ENCODE results near the gene KRTAP10-3.
"Not testable (repeated sequence)": the region's sequence is repeated elsewhere in the genome, so short reads cannot be mapped to it uniquely, and the experiment has no call there.

GRCh38 chr21:44601091-44601490 lies 42.5 kb upstream of the KRTAP10-3 start:
- TF ChIP-seq POLR2A (IDR thresholded peaks at IDR 0.05; ENCODE audit: extremely low read depth, insufficient read length); CTCF (IDR thresholded peaks at IDR 0.05; ENCODE audit: low read depth, low read length); MAX (IDR thresholded peaks at IDR 0.05; ENCODE audit: low read depth, low read length): not testable (repeated sequence)

Measured in NB4 (cell line).